Left renal cortex interstitium (tissue), 4 donors: ENCODE data around the gene NAIF1. TPM values are rescaled to one million over a fixed set of nuclear protein-coding genes. Genes with fewer than 3 reads are reported as not detected.
"Not testable (repeated sequence)": the region's sequence is repeated elsewhere in the genome, so short reads cannot be mapped to it uniquely, and the experiment has no call there.

ENCODE experiments used
- DNase-seq, 4 donors: peaks; one replicate each; pipeline ENCODE4 v3.0.0-alpha.2; 2013; ENCODE audit warnings: low read depth in 4 of 4, low spot score in 2 of 4, missing footprints in 1 of 4
- polyA plus RNA-seq, 4 donors: library from polyadenylated mRNA; unstranded; fragments of 120-200 nt; gene quantifications; one replicate each; pipeline ENCODE4 v1.2.1, GENCODE V29; 2013; ENCODE audit not compliant: insufficient read length in 4 of 4

The NAIF1 gene
- polyA plus RNA-seq, 4 donors = 9.5 to 12.0 (median 10.6) TPM

DNA sequence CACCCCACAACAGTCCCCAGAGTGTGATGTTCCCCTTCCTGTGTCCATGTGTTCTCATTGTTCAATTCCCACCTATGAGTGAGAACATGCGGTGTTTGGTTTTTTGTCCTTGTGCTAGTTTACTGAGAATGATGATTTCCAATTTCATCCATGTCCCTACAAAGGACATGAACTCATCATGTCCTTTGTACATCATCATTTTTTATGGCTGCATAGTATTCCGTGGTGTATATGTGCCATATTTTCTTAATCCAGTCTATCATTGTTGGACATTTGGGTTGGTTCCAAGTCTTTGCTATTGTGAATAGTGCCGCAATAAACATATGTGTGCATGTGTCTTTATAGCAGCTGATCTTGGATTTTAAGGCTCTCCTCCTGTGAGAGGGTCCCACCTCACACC lies 26.3 kb downstream of the NAIF1 start:
- DNase-seq = not testable (repeated sequence)

DNA sequence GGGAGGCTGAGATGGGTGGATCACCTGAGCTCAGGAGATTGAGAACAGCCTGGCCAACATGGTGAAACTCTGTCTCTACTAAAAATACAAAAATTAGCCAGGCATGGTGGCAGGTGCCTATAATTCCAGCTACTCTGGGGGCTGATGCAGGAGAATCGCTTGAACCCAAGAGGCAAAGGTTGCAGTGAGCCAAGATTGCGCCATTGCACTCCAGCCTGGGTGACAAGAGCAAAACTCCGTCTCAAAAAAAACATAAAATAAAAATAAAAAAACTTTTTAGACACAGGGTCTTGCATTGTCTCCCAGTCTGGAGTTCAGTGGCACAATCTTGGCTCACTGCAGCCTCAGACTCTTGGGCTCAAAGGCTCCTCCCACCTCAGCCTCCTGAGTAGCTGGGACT lies 30.6 kb downstream of the NAIF1 start:
- DNase-seq = not testable (repeated sequence)

DNA sequence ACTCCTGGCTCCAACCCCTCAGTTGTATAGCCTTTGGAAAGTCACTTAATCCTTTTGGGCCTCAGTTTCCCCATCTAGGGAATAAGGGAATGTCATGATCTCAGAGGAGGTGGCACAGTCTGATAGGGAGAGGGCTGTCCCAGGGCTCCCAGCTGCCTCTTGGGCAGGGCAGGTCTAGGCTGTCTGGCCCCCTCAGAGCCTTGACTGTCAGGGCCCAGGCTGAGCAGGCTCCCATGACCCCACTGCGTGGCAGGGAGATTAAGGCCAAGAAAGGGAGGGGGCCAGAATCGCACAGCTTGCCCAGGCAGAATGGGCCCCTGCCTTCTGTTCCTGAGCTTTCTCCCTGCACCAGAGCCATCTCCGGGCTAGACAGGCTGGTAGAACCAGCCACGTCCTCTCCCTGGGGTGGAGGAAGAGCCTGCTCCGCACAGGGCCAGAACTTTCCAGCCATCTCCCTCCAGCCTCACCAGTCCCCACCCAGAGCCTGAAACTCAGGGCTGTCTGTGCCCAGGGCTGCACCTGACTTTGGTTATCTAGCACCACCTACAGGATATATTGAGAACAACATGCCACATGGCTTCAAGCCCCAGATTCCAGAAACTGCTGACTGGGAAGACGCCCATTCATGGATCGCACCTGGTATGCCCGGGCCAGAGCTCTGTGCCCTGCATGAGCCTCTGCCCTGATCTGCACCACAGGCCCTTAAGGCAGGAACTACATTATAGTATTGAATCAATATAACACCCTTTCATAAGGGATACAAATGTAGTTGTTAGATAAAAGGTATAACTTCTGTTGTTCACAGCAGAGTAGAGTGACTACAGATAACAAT lies 32.1 kb downstream of the NAIF1 start:
- no peak for DNase-seq

DNA sequence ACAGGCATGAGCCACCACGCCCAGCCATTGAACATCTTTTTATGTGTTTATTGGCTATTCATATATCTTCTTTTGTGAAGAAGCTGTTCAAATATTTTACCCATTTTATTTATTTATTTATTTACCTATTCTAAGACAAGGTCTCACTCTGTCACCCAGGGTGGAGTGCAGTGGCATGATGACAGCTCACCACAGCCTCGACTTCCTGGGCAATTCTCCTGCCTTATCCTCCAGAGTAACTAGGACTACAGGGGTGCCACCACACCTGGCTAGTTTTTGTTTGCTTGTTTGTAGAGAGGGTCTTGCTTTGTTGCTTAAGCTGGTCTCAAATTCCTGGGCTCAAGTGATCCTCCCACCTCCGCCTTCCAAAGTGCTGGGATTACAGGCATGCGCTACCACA lies 33.5 kb downstream of the NAIF1 start:
- no peak for DNase-seq

DNA sequence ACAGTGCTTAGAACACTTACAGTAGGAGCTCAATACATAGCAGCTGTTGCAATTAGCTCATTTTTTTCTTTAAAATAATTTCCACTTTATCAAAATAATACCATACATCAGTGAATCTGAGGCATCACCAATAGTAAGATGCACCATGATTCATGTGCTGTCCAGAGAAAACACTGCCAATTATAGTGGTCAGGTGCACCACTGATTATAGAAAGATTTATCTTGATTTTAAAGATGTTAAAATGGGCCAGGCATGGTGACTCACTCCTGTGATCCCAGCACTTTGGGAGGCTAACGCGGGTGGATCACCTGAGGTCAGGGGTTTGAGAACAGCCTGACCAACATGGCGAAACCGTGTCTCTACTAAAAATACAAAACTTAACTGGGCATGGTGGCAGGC lies 39.4 kb downstream of the NAIF1 start:
- DNase-seq = no peak

DNA sequence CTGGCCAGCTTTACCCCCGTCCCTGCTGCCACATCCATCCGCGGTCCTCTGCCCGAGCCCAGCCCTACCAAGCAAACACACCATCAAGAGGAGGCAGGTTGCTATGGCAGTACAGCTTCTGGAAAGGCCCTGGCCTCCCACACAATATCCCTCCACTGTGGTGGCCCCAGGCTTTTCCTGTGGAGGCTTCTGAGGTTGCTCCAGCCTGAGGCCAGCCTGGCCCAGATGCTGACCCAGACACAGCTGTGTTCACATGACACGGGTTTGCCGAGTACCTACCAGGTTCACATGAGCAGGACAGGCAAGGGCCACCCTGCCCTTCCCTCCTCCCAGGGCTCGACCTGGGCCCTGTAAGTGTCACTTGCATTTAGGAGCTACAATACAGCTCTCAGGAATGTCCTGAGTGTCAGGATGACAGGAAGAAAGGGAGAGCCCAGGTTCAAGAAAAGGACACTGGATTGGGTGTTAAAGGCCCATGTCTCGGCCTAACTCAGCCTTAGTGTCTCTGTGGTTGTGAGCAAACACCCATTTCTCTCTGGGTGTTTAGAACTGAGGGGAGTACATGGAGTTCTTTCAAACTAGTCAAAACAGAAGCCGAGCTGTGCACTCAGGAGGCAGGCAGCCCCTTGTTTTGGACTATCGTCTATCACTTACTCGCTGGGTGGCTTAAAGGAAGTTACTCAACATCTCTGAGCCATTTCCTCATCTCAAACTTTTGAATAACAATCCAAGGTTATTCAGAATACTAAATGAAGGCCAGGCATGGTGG lies 40.2 kb downstream of the NAIF1 start:
- no peak for DNase-seq

DNA sequence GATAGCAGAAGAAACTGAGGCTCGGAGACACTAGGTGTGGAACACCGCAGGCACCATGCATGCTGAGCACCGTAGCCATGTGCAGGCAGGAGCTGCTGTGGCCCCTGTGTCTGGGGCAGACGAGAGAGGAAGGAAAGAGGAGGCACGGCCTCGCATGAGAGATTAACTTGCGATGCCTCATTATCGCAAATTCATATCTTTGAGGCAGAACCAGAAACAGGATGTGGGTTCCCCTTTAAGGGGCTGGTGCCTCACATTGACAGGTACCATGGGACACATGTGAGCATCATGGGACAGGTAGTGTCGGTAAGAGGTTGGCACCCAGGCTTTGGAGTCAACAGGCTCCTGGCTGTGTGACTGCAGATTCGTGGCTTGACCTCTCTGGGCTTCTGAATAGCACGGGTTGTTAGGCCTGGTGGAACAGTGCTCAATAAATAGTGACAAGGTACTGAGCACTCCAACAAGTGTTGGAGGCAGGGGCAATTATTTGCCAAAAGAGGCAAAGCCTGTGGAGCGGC lies 40.8 kb downstream of the NAIF1 start:
- no peak for DNase-seq

DNA sequence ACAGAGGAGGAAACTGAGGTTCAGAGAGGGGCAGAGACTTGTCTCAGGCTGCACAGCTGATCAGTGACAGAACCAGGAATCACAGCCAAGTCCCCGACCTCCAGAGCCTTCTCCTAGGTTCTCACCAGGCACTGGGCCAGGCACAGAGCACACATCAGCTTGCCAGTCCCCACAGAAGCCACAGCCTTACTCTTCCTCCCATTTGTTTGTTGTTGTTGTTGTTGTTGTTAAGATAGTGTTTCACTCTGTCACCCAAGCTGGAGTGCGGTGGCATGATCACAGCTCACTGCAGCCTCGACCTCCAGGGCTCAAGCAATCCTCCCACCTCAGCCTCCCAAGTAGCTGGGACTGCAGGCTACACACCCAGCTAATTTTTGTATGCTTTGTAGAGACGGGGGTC lies 41.4 kb downstream of the NAIF1 start:
- DNase-seq = no peak

DNA sequence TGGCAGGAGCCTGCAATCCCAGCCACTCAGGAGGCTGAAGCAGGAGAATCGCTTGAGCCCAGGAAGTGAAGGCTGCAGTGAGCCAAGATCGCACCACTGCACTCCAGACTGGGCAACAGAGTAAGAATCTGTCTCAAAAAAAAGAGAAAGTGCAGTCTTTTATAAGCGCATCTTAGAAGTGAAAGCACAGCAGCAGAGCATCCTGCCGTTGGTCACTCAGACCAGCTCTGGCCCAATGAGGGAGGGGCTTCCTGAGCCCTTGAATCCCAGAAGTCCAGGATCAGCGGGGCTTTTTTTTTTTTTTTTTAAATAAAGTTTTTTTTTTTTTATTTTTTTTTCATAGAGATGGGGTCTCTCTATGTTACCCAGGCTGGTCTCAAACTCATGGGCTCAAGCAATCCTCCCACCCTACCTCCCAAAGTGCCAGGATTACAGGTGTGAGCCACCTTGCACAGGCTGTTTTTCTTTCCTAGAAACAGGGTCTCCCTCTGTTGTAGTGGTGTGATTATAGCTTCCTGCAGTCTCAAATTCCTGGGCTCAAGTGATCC lies 42.3 kb downstream of the NAIF1 start:
- DNase-seq = no peak

DNA sequence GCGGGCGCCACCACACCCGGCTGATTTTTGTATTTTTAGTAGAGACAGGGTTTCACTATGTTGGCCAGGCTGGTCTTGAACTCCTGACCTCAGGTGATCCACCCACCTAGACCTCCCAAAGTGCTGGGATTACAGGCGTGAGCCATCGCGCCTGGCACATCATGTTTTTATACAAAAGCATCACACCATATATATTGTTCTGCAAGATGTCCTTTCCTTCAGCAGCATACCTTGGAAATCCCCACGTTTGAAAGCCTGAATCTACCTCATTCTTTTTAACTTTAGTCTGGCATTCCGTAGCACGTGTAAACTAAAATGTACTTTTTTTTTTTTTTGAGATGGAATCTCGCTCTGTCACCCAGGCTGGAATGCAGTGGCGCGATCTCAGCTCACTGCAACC lies 43.4 kb downstream of the NAIF1 start:
- not testable (repeated sequence) for DNase-seq

DNA sequence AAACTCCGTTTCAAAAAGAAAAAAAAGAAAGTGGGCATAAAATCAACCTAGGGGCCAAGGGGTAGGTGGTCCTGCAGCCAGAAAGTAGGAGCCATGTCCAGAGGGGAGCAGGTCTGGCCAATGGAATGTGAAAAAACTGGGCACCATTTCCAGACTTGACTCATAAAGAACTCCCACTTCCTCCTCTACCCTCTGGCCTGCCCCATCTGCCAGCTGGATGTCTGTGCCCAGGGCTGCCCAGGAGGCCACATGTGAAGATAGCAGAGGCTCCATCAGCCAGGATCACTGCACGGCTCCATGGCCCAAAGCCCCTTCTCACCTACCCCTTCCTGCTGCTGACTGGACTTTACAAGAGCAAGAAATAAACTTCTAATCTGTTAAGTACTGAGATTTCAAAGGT lies 44.2 kb downstream of the NAIF1 start:
- DNase-seq = no peak

DNA sequence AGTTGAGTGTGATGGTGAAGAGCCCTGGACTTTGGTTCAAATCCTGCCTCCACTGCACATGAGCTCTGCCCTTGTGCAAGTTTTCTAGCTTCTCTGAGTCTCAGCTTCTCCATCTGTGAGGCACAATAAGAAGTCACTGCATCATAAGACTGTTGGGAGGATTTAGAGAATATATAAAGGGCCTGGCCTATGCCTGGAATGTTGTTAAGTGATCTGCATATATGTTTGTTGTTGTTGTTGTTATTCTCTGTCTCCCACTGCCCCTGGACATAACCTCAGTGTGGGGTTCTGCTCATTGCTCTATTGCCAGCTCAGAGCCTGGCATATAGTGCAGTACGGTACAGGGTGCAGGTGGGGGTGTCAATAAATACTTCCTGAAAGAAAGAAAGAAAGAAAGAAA lies 46.0 kb downstream of the NAIF1 start:
- no peak for DNase-seq

DNA sequence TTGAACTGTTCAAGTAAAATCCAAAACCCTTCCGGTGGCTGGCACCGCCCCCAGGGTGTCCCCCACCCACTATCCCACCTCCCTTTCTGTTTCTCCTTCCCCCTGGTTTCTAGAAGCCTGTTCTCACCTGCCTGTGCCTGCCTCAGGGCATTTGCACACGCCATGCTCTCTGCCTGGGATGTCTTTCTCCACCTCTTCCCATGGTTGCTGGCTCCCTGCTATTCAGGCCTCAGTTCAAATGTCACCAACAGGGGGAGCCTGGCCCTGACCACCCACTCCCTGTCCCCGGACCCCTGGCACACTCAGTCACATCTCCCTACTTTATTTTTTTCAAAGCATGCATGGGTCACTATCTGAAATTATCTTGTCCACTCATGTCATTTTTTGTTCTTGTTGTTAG lies 46.4 kb downstream of the NAIF1 start:
- DNase-seq = no peak

DNA sequence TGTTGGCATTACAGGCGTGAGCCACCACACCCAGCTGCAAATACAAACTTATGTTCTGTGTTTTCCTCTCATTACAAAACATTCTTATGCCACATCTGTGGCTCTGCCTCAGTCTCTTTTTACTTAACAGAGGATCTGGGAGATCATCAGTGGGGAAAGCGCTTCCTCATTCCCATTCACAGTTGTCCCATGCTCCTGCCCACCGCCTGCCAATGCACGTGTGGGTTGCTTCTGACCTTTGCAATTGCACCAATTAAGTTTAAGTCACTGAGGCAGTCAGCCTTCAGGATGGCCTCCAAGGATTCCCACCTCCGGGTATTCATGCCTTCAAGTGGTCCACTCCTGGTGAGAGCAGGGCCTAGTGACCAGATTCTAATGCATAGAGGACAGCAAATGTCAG lies 51.4 kb downstream of the NAIF1 start:
- DNase-seq = no peak

Other genes starting within 250 kb of the NAIF1 start
- 100 to 1,000 TPM in 1 of 4 donors, 10 to 100 TPM in 3; 74.4 to 112 (median 80.8) TPM for gene ENG, start 212.7 kb downstream of the NAIF1 start, polyA plus RNA-seq
- gene AK1, start 189.6 kb downstream of the NAIF1 start, polyA plus RNA-seq = 10 to 100 TPM; 38.3 to 60.4 (median 48.1) TPM
- gene ST6GALNAC6, start 167.7 kb downstream of the NAIF1 start, polyA plus RNA-seq = 10 to 100 TPM; 41.4 to 53.1 (median 47.2) TPM
- gene ST6GALNAC4, start 150.3 kb downstream of the NAIF1 start, polyA plus RNA-seq = 10 to 100 TPM; 10.4 to 17.2 (median 13.7) TPM
- 1 to 10 TPM; 1.1 to 2.8 (median 2.3) TPM for gene PIP5KL1, start 136.5 kb downstream of the NAIF1 start, polyA plus RNA-seq
- 10 to 100 TPM; 35.4 to 42.3 (median 37.2) TPM for gene DPM2, start 129.5 kb downstream of the NAIF1 start, polyA plus RNA-seq
- 10 to 100 TPM; 34.0 to 46.4 (median 38.3) TPM for gene EEIG1, start 86.3 kb downstream of the NAIF1 start, polyA plus RNA-seq
- gene SLC25A25, start 912 bp upstream of the NAIF1 start, polyA plus RNA-seq = 10 to 100 TPM; 12.7 to 15.8 (median 13.9) TPM
- gene PTGES2, start 60.4 kb upstream of the NAIF1 start, polyA plus RNA-seq = 10 to 100 TPM; 36.7 to 71.6 (median 58.3) TPM
- gene LCN2, start 82.1 kb upstream of the NAIF1 start, polyA plus RNA-seq = 1 to 10 TPM in 3 of 4 donors, under 1 TPM in 1; 0.29 to 1.8 (median 1.1) TPM
- gene BBLN, start 92.9 kb upstream of the NAIF1 start, polyA plus RNA-seq = 10 to 100 TPM; 35.1 to 69.6 (median 56.1) TPM
- 100 to 1,000 TPM; 101 to 163 (median 131) TPM for gene CIZ1, start 124.3 kb upstream of the NAIF1 start, polyA plus RNA-seq
- gene DNM1, start 136.1 kb upstream of the NAIF1 start, polyA plus RNA-seq = 100 to 1,000 TPM in 2 of 4 donors, 10 to 100 TPM in 2; 58.1 to 246 (median 139) TPM
- gene GOLGA2, start 208.7 kb upstream of the NAIF1 start, polyA plus RNA-seq = 100 to 1,000 TPM in 2 of 4 donors, 10 to 100 TPM in 2; 69.1 to 113 (median 87.1) TPM
- 10 to 100 TPM; 29.2 to 37.0 (median 33.2) TPM for gene SWI5, start 209.0 kb upstream of the NAIF1 start, polyA plus RNA-seq